ENCODE measurements around the gene SSMEM1. TPM values are rescaled to one million over a fixed set of nuclear protein-coding genes. Genes with fewer than 3 reads are reported as not detected.

The SSMEM1 gene
- total and polyA plus RNA-seq, 2 of the 4 experiments (the other 2 are of a cell fraction), result 0.07 TPM; not detected in 1

DNA sequence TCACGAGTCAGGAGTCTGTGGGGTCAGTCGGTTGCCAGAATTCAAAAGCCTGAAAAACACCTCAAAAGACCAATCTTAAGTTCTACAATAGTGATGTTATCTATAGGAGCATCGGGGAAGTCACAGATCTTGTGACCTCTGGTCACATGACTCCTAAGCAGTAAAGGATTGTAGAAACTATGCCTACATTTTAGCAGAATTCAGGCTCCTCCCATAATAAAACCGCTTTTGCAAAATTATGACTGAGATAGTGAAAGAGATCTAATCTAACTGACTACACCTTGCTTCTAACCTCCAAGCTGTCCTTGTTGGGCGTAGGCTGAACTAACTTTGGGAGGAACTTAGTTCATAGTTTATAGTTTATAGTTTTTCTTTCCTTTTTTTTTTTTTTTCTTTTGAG lies 16.6 kb downstream of the SSMEM1 start:
- Histone ChIP-seq H4K20me1 (ENCODE audit: insufficient read depth, low read length) (no peaks in the 10 kb centered on the region), H2AFZ (replicated peaks; ENCODE audit: low read length, poor library complexity) (no peak overlapping the region), H2AK5ac (ENCODE audit: low read depth, low read length) (no peak overlapping the region), H2BK120ac (ENCODE audit: low read depth, low read length) (no peak overlapping the region), H3K14ac (replicated peaks; ENCODE audit: low read depth, low read length) (no peak overlapping the region), H3K79me1 (ENCODE audit: low read depth in 1 of 2, low read length in 2 of 2) (no peaks in the 10 kb centered on the region), H2BK20ac (ENCODE audit: low read depth, low read length) (no peak overlapping the region), H4K91ac (ENCODE audit: insufficient read depth, low read depth, low read length) (no peak overlapping the region), H4K8ac (ENCODE audit: low read depth in 2 of 2, low read length in 2 of 2) (no peak overlapping the region), H3K27ac (ENCODE audit: insufficient read depth, low read length) (no peak overlapping the region), H3K4ac (ENCODE audit: low read depth, low read length) (no peak overlapping the region), H3K9me3 (ENCODE audit: control insufficient read depth, insufficient read depth, low read length) (no peaks in the 10 kb centered on the region), H3K4me1 (ENCODE audit: control insufficient read depth, insufficient read depth, low read length) (no peaks in the 10 kb centered on the region; the same call in 1 of the 2 replicates), H3K4me3 (ENCODE audit: insufficient read depth, low read depth, low read length) (no peak overlapping the region), H2BK5ac (ENCODE audit: low read depth, low read length, poor library complexity, severe bottlenecking) (no peak overlapping the region), H3K23ac (ENCODE audit: low read depth, low read length) (no peak overlapping the region), H3K9me1 (ENCODE audit: insufficient read depth, low read length) (no peaks in the 10 kb centered on the region), H2AK9ac (replicated peaks; ENCODE audit: low read depth, low read length, poor library complexity) (no peak overlapping the region), H3K36me3 (ENCODE audit: control insufficient read depth, insufficient read depth, low read length) (no peaks in the 10 kb centered on the region), H3K9ac (ENCODE audit: low read depth, low read length) (no peak overlapping the region), H3K4me2 (ENCODE audit: low read depth, low read length) (no peak overlapping the region), H4K5ac (ENCODE audit: low read depth, low read length) (no peak overlapping the region), H3K18ac (ENCODE audit: low read depth, low read length) (no peak overlapping the region), H2BK15ac (ENCODE audit: low read depth, low read length) (no peak overlapping the region), H3K27me3 (ENCODE audit: control insufficient read depth, insufficient read depth, low read length) (peaks cover 2% of the 10 kb centered on the region; the same call in 1 of the 2 replicates), H3K56ac (ENCODE audit: extremely low read depth, insufficient read depth, low read length) (no peak overlapping the region)
- no peak for ATAC-seq (ENCODE audit: low read depth)
- intact Hi-C loops (cut with micrococcal nuclease), result no loop called here
- dilution Hi-C loops (cut with HindIII; ENCODE audit: low sequenced_read_pairs, unreplicated experiment), result no loop called here
- CTCF ChIA-PET, result interaction anchor here (0.7 kb wide), 1 partner anchor 13 kb away, joined by 3 read pairs; no protein-coding TSS in a partner anchor
- POLR2A ChIA-PET (ENCODE audit: unreplicated experiment), result no interaction called here
- no CpG with 5 or more reads among the region's 5 CpGs for WGBS, 2 experiments (ENCODE audit: extremely low coverage in 2 of 2, insufficient read length in 1 of 2)
- DNase-seq, result no peak
- in situ Hi-C loops (cut with MboI; ENCODE audit: low sequenced_read_pairs), result no loop called here
- no peak for TF ChIP-seq CHD1 (IDR thresholded peaks at IDR 0.05; ENCODE audit: low read depth, low read length)
- TF ChIP-seq, protein P1, sequence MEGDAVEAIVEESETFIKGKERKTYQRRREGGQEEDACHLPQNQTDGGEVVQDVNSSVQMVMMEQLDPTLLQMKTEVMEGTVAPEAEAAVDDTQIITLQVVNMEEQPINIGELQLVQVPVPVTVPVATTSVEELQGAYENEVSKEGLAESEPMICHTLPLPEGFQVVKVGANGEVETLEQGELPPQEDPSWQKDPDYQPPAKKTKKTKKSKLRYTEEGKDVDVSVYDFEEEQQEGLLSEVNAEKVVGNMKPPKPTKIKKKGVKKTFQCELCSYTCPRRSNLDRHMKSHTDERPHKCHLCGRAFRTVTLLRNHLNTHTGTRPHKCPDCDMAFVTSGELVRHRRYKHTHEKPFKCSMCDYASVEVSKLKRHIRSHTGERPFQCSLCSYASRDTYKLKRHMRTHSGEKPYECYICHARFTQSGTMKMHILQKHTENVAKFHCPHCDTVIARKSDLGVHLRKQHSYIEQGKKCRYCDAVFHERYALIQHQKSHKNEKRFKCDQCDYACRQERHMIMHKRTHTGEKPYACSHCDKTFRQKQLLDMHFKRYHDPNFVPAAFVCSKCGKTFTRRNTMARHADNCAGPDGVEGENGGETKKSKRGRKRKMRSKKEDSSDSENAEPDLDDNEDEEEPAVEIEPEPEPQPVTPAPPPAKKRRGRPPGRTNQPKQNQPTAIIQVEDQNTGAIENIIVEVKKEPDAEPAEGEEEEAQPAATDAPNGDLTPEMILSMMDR (conservative IDR thresholded peaks at IDR 0.05; ENCODE audit: low read depth, low read length), result no peak
- no peak for TF ChIP-seq RCOR1 (IDR thresholded peaks at IDR 0.05; ENCODE audit: insufficient replicate concordance, low read length)
- TF ChIP-seq POLR2A (IDR thresholded peaks at IDR 0.05; ENCODE audit: low read depth, low read length), result no peak
- no peak for TF ChIP-seq FOS (IDR thresholded peaks at IDR 0.05; ENCODE audit: low read depth, low read length)
- TF ChIP-seq, protein P2, sequence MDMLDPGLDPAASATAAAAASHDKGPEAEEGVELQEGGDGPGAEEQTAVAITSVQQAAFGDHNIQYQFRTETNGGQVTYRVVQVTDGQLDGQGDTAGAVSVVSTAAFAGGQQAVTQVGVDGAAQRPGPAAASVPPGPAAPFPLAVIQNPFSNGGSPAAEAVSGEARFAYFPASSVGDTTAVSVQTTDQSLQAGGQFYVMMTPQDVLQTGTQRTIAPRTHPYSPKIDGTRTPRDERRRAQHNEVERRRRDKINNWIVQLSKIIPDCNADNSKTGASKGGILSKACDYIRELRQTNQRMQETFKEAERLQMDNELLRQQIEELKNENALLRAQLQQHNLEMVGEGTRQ (IDR thresholded peaks at IDR 0.05; ENCODE audit: low read depth, low read length), result no peak
- TF ChIP-seq MXI1 (IDR thresholded peaks at IDR 0.05; ENCODE audit: borderline replicate concordance, low read depth, low read length), result no peak
- TF ChIP-seq RFX5 (IDR thresholded peaks at IDR 0.05; ENCODE audit: low read depth, low read length), result no peak
- TF ChIP-seq SMC3 (IDR thresholded peaks at IDR 0.05; ENCODE audit: low read depth, low read length), result no peak
- no peak for TF ChIP-seq MAFK (IDR thresholded peaks at IDR 0.05; ENCODE audit: low read depth, low read length)
- TF ChIP-seq, protein P3, sequence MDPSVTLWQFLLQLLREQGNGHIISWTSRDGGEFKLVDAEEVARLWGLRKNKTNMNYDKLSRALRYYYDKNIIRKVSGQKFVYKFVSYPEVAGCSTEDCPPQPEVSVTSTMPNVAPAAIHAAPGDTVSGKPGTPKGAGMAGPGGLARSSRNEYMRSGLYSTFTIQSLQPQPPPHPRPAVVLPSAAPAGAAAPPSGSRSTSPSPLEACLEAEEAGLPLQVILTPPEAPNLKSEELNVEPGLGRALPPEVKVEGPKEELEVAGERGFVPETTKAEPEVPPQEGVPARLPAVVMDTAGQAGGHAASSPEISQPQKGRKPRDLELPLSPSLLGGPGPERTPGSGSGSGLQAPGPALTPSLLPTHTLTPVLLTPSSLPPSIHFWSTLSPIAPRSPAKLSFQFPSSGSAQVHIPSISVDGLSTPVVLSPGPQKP (IDR thresholded peaks at IDR 0.05; ENCODE audit: borderline replicate concordance, low read depth, low read length), result no peak
- no peak for TF ChIP-seq MAZ (IDR thresholded peaks at IDR 0.05; ENCODE audit: borderline replicate concordance, low read depth, low read length)
- no TSS peak for BruUV-seq (replicated peaks)

All from IMR-90 (cell line).